ENCODE data around the gene SDK1.

GRCh38 chr7:4244041-4244440, 943.0 kb downstream of the SDK1 start:
- TF ChIP-seq CTCF (conservative IDR thresholded peaks at IDR 0.05; ENCODE audit: low read length) (no peak), EZH2phosphoT487 (IDR thresholded peaks at IDR 0.05; ENCODE audit: borderline replicate concordance, low read depth, low read length) (no peak)

Measured in OCI-LY7 (cell line).